HG03354 (cell line): ENCODE data around the gene CUL5.

Experiments used
- ATAC-seq: cut with Tn5 transposase; IDR thresholded peaks from one replicate; pipeline ENCODE4 v1.9.1; 2021; ENCODE audit warnings: mild to moderate bottlenecking; ENCODE audit not compliant: unreplicated experiment, poor library complexity, severe bottlenecking

The CUL5 gene

GRCh38 chr11:108154591-108154990 lies 145.9 kb downstream of the CUL5 start:
- no peak for ATAC-seq
